ENCODE results near the gene CDV3.

DNA sequence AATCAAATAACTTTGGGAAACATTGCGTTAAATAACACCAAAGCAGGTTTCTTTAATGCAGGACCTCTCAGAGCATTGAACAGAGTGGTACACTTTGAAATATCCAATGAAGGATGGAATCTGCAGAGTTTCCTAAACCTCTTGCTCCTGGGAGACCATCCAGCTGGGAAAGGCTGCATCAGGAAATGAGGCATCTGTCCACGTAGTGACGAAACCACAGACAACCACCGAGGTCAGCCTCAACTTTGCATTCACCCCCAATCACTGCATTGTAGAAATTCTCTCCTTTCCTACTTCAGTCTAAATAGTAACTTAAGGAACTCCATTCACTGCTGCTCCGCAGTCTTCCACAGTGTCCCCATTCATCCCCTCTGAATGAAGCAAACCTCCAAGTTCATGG lies 41.5 kb upstream of the CDV3 start:
- TF ChIP-seq, protein P1, sequence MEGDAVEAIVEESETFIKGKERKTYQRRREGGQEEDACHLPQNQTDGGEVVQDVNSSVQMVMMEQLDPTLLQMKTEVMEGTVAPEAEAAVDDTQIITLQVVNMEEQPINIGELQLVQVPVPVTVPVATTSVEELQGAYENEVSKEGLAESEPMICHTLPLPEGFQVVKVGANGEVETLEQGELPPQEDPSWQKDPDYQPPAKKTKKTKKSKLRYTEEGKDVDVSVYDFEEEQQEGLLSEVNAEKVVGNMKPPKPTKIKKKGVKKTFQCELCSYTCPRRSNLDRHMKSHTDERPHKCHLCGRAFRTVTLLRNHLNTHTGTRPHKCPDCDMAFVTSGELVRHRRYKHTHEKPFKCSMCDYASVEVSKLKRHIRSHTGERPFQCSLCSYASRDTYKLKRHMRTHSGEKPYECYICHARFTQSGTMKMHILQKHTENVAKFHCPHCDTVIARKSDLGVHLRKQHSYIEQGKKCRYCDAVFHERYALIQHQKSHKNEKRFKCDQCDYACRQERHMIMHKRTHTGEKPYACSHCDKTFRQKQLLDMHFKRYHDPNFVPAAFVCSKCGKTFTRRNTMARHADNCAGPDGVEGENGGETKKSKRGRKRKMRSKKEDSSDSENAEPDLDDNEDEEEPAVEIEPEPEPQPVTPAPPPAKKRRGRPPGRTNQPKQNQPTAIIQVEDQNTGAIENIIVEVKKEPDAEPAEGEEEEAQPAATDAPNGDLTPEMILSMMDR (IDR thresholded peaks at IDR 0.05) = no peak
- no peak for TF ChIP-seq ZFX (IDR thresholded peaks at IDR 0.05; ENCODE audit: borderline replicate concordance)
